SK-N-SH (cell line): ENCODE measurements around the gene EPM2A. TPM values are rescaled to one million over a fixed set of nuclear protein-coding genes. Genes with fewer than 3 reads are reported as not detected.
A peak's percentile ranks its signal among the peaks of the same experiment; 100 is the strongest.

Experiments
- CTCF ChIA-PET: fragments of 300-600, 350-600 bp; formaldehyde crosslinking; extraction: SDS; loops from one replicate; lab custom pipeline; 2021; lab: Yijun Ruan, JAX
- POLR2A ChIA-PET: fragments of 350-600 bp; sonication (Branson Sonifier 250); formaldehyde crosslinking; extraction: SDS; loops from one replicate; lab custom pipeline; 2020; ENCODE audit warnings: antibody characterized with exemption, inconsistent platforms; lab: Yijun Ruan, JAX
- DNase-seq: peaks from one replicate; pipeline ENCODE4 v3.0.0; 2012
- H2AFZ ChIP-seq: fragments of 200-600 bp; sonication (generic); 2 replicates; pipeline ENCODE4 v1.8.1; 2016; ENCODE audit warnings: antibody characterized with exemption, mild to moderate bottlenecking, low read depth
- H3F3A ChIP-seq: fragments of 200-600 bp; sonication (generic); replicated peaks from 2 replicates; pipeline ENCODE3; 2016; ENCODE audit warnings: antibody characterized with exemption, mild to moderate bottlenecking; ENCODE audit not compliant: insufficient read depth
- H3K27ac ChIP-seq, 2 experiments: fragments of 200-500 bp in 1 of 2; fragments of 200-600 bp in 1 of 2; sonication (Bioruptor generic) in 1 of 2; sonication (generic), shearing (Covaris generic) in 1 of 2; 2 replicates each; pipeline versions ENCODE4 v1.5.1 to v1.6.1; 2014 to 2016; ENCODE audit warnings: low read depth in 2 of 2, inconsistent platforms in 1 of 2, low read length in 1 of 2, mild to moderate bottlenecking in 1 of 2, mixed read lengths in 1 of 2
- H3K27me3 ChIP-seq: fragments of 200-600 bp; sonication (generic), shearing (Covaris generic); 2 replicates; pipeline ENCODE4 v1.6.1; 2016; ENCODE audit warnings: mixed run types; ENCODE audit not compliant: insufficient read depth
- H3K36me3 ChIP-seq, 2 experiments: fragments of 200-500 bp in 1 of 2; fragments of 200-600 bp in 1 of 2; sonication (Bioruptor generic) in 1 of 2; sonication (generic) in 1 of 2; replicated peaks in 1 of 2; 2 replicates each; pipeline versions ENCODE3 to v1.5.1; 2014 to 2016; ENCODE audit warnings: low read length in 1 of 2, mild to moderate bottlenecking in 1 of 2; ENCODE audit not compliant: insufficient read depth in 2 of 2, control insufficient read depth in 1 of 2
- H3K4me1 ChIP-seq, 2 experiments: fragments of 200-500 bp in 1 of 2; fragments of 200-600 bp in 1 of 2; sonication (Bioruptor generic) in 1 of 2; sonication (generic), shearing (Covaris generic) in 1 of 2; 2 replicates each; pipeline versions ENCODE4 v1.5.1 to v1.6.1; 2014 to 2016; ENCODE audit warnings: low read depth in 1 of 2, low read length in 1 of 2, mixed run types in 1 of 2; ENCODE audit not compliant: insufficient read depth in 2 of 2, control insufficient read depth in 1 of 2
- H3K4me2 ChIP-seq: fragments of 200-600 bp; sonication (generic), shearing (Covaris generic); 2 replicates; pipeline ENCODE4 v1.6.1; 2017; ENCODE audit warnings: mixed run types
- H3K4me3 ChIP-seq, 2 experiments: fragments of 200-500 bp in 1 of 2; fragments of 200-600 bp in 1 of 2; sonication (Bioruptor generic) in 1 of 2; sonication (generic), shearing (Covaris generic) in 1 of 2; 2 replicates each; pipeline versions ENCODE4 v1.5.1 to v1.8.1; 2014 to 2016; ENCODE audit warnings: low read depth in 2 of 2, inconsistent platforms in 1 of 2, low read length in 1 of 2, mild to moderate bottlenecking in 1 of 2, mixed read lengths in 1 of 2, moderate library complexity in 1 of 2
- H3K79me2 ChIP-seq: fragments of 200-600 bp; sonication (generic); 2 replicates; pipeline ENCODE4 v1.8.1; 2017; ENCODE audit warnings: mild to moderate bottlenecking; ENCODE audit not compliant: insufficient read depth
- H3K9ac ChIP-seq: fragments of 200-600 bp; sonication (generic); 2 replicates; pipeline ENCODE4 v1.6.1; 2017; ENCODE audit warnings: mixed run types
- H3K9me2 ChIP-seq: fragments of 200-600 bp; sonication (generic); 2 replicates; pipeline ENCODE4 v1.6.1; 2017; ENCODE audit warnings: mixed run types
- H3K9me3 ChIP-seq: fragments of 200-600 bp; sonication (generic); 2 replicates; pipeline ENCODE4 v1.6.1; 2017; ENCODE audit warnings: mixed run types, mild to moderate bottlenecking, moderate library complexity
- H4K20me1 ChIP-seq: fragments of 200-600 bp; sonication (generic); 2 replicates; pipeline ENCODE4 v1.6.1; 2017; ENCODE audit warnings: mild to moderate bottlenecking, mixed run types; ENCODE audit not compliant: insufficient read depth
- CHD2 ChIP-seq: fragments of 150-350 bp; IDR thresholded peaks from 2 replicates; pipeline ENCODE4 v1.6.1; 2018; ENCODE audit warnings: low read length; ENCODE audit not compliant: partially characterized antibody
- EZH2phosphoT487 ChIP-seq: fragments of 200-600 bp; sonication (generic); IDR thresholded peaks from 2 replicates; pipeline ENCODE4 v1.6.1; 2017; ENCODE audit warnings: low read depth, mixed run types, mild to moderate bottlenecking, antibody characterized with exemption, moderate library complexity, borderline replicate concordance
- FOXJ3 ChIP-seq: sonication (generic); formaldehyde crosslinking; IDR thresholded peaks from 2 replicates; pipeline ENCODE4 v1.5.1; 2020; ENCODE audit warnings: mild to moderate bottlenecking, missing genetic modification reagents
- FOXM1 ChIP-seq: IDR thresholded peaks from 2 replicates; pipeline ENCODE4 v1.4.0; 2012; ENCODE audit warnings: low read depth, mild to moderate bottlenecking
- GATA2 ChIP-seq: sonication (generic); formaldehyde crosslinking; IDR thresholded peaks from 2 replicates; pipeline ENCODE4 v1.5.0; 2020; ENCODE audit warnings: mild to moderate bottlenecking, missing genetic modification reagents
- MEF2A ChIP-seq: IDR thresholded peaks from 2 replicates; pipeline ENCODE4 v1.4.0; 2012; ENCODE audit warnings: low read depth, borderline replicate concordance
- MXI1 ChIP-seq: IDR thresholded peaks from 2 replicates; pipeline ENCODE4 v1.6.1; 2012; ENCODE audit warnings: mild to moderate bottlenecking, low read depth, low read length, improper control_type of control experiment
- NRF1 ChIP-seq: IDR thresholded peaks from 2 replicates; pipeline ENCODE4 v1.6.1; 2012; ENCODE audit warnings: low read depth, mild to moderate bottlenecking, low read length
- POLR2AphosphoS5 ChIP-seq: IDR thresholded peaks from 2 replicates; pipeline ENCODE4 v1.6.1; 2012; ENCODE audit warnings: low read depth, low read length
- RAD21 ChIP-seq: IDR thresholded peaks from 2 replicates; pipeline ENCODE4 v1.6.1; 2012; ENCODE audit warnings: mild to moderate bottlenecking, low read length
- RCOR1 ChIP-seq: fragments of 150-350 bp; IDR thresholded peaks from 2 replicates; pipeline ENCODE4 v1.6.1; 2017; ENCODE audit warnings: antibody characterized with exemption, low read length
- RFX5 ChIP-seq: IDR thresholded peaks from 2 replicates; pipeline ENCODE4 v1.6.1; 2012; ENCODE audit warnings: mild to moderate bottlenecking, improper control_type of control experiment, low read length
- RXRA ChIP-seq: IDR thresholded peaks from 2 replicates; pipeline ENCODE4 v1.4.0; 2012; ENCODE audit warnings: low read depth, mild to moderate bottlenecking, borderline replicate concordance
- YY1 ChIP-seq: IDR thresholded peaks from 2 replicates; pipeline ENCODE4 v1.4.0; 2012; ENCODE audit warnings: low read depth, mild to moderate bottlenecking
- WGBS: methylation state at CpG from one replicate; pipeline ENCODE4 v1.1.6; 2017; ENCODE audit warnings: low lambda C conversion rate; 5-methylcytosine and 5-hydroxymethylcytosine counted together
- polyA plus RNA-seq, 3 experiments: library from polyadenylated mRNA; depleted of rRNA; stranded (reverse); fragments of >200 nt; gene quantifications; 2 replicates each; pipeline ENCODE4 v1.2.3, GENCODE V29; 2012
- TF ChIP-seq, protein P1 (sequence below): fragments of 150-350 bp; IDR thresholded peaks from 2 replicates; pipeline ENCODE4 v1.6.1; 2017; ENCODE audit warnings: antibody characterized with exemption, low read length, low read depth, borderline replicate concordance
- TF ChIP-seq, protein P2 (sequence below): fragments of 200-600 bp; sonication (generic); IDR thresholded peaks from 2 replicates; pipeline ENCODE4 v1.6.1; 2017; ENCODE audit warnings: antibody characterized with exemption, mild to moderate bottlenecking, moderate library complexity

The EPM2A gene
- polyA plus RNA-seq, 1 of the 3 experiments (the other 2 are of a cell fraction), result 2.7 TPM

DNA sequence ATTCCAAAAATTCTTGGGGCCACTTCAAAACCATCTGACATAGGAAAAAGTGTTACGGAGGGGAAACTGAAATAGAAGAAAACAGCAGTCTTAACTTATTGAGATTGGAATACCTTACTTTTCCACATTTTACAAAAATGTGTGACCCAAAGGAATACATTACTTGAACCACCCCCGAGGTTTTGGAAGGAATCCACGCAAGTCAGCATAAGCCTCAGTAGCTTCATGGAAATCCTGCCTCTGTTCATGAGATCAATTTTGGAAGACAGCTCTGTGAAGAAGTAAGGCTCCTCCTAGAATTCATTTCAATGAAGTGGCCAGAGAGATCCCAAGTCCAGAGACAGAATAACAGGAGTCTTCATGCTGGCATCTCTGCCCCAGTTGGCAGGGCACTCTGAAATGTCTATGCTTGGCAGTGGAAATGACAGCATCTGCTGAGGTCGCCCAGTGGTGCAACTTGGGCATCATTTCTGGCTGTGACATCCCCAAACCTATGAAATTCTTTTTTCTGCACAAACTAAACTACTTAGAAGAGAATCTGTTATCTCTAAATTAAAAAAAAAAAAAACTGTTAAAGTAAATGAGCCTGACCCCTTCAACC, 132.5 kb downstream of the EPM2A start:
- no peaks in the 10 kb centered on the region for H3K9me2 ChIP-seq
- ChIA-PET CTCF (interaction anchor here (0.6 to 2.5 kb wide), 2 partner anchors 30 to 285 kb away, joined by 3 to 14 read pairs; no protein-coding TSS in a partner anchor), POLR2A (no interaction called here)
- no peak overlapping the region for H2AFZ ChIP-seq
- peak; percentile 34 for DNase-seq
- no peaks in the 10 kb centered on the region for H3F3A ChIP-seq
- H3K79me2 ChIP-seq, result no peaks in the 10 kb centered on the region
- H3K27me3 ChIP-seq, result no peaks in the 10 kb centered on the region
- WGBS, result 41% methylated on average over 4 of the region's 4 CpGs
- no peak overlapping the region for H3K4me2 ChIP-seq
- H3K4me1 ChIP-seq, result peaks cover 0 to 9% of the 10 kb centered on the region in 2 experiments; a peak in 2 of 4 replicates
- H3K9me3 ChIP-seq, result no peaks in the 10 kb centered on the region
- H3K4me3 ChIP-seq, result no peak overlapping the region
- no peaks in the 10 kb centered on the region for H4K20me1 ChIP-seq
- H3K9ac ChIP-seq, result no peak overlapping the region
- H3K27ac ChIP-seq, result peak overlapping the region in 1 of 2 experiments; percentile 91; a peak in 2 of 4 replicates
- H3K36me3 ChIP-seq, result no peaks in the 10 kb centered on the region
- TF ChIP-seq RAD21 (peak; percentile 48), RCOR1 (no peak)

DNA sequence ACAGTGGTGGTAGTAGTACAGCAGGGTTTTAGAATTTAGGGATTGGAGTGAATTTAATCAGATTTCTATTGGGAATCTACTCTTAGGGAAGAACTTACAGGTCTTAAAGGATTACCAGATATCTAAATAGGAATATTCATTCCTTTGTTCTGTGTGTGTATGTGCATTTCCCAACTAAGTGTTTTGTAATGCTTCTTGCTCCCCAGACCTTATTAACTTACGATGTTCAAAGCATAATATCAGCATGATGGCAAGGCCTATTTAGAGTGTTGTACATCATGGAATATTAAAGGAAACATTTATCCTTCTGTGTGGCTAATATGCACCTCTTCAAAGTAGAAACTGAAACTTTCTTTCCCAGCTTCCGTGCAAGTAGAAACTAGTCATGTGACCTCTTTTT, 133.9 kb downstream of the EPM2A start:
- Histone ChIP-seq H3K79me2 (no peaks in the 10 kb centered on the region), H3K4me1 (peaks cover 0 to 9% of the 10 kb centered on the region in 2 experiments; a peak in 2 of 4 replicates), H3K4me2 (no peak overlapping the region), H3F3A (no peaks in the 10 kb centered on the region), H3K9ac (no peak overlapping the region), H4K20me1 (no peaks in the 10 kb centered on the region), H3K36me3 (no peaks in the 10 kb centered on the region), H3K27ac (no peak overlapping the region), H3K27me3 (no peaks in the 10 kb centered on the region)
- 82% methylated on average over 2 of the region's 2 CpGs for WGBS
- CTCF ChIA-PET, result interaction anchor here (0.9 kb wide), 1 partner anchor 32 kb away, joined by 3 read pairs; no protein-coding TSS in a partner anchor
- DNase-seq, result no peak
- TF ChIP-seq EZH2phosphoT487 (no peak), NRF1 (no peak), RXRA (no peak), GATA2 (no peak), FOXM1 (no peak), YY1 (no peak), MXI1 (no peak), POLR2AphosphoS5 (no peak), CHD2 (no peak), MEF2A (no peak), RFX5 (no peak), FOXJ3 (CRISPR knock-in tag) (no peak)
- TF ChIP-seq, protein P1, sequence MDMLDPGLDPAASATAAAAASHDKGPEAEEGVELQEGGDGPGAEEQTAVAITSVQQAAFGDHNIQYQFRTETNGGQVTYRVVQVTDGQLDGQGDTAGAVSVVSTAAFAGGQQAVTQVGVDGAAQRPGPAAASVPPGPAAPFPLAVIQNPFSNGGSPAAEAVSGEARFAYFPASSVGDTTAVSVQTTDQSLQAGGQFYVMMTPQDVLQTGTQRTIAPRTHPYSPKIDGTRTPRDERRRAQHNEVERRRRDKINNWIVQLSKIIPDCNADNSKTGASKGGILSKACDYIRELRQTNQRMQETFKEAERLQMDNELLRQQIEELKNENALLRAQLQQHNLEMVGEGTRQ, result no peak
- TF ChIP-seq, protein P2, sequence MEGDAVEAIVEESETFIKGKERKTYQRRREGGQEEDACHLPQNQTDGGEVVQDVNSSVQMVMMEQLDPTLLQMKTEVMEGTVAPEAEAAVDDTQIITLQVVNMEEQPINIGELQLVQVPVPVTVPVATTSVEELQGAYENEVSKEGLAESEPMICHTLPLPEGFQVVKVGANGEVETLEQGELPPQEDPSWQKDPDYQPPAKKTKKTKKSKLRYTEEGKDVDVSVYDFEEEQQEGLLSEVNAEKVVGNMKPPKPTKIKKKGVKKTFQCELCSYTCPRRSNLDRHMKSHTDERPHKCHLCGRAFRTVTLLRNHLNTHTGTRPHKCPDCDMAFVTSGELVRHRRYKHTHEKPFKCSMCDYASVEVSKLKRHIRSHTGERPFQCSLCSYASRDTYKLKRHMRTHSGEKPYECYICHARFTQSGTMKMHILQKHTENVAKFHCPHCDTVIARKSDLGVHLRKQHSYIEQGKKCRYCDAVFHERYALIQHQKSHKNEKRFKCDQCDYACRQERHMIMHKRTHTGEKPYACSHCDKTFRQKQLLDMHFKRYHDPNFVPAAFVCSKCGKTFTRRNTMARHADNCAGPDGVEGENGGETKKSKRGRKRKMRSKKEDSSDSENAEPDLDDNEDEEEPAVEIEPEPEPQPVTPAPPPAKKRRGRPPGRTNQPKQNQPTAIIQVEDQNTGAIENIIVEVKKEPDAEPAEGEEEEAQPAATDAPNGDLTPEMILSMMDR, result no peak
- TF ChIP-seq, all 33 proteins: peak for 0
- H3K9me3 ChIP-seq, result no peaks in the 10 kb centered on the region
- no peak overlapping the region for H2AFZ ChIP-seq
- POLR2A ChIA-PET, result no interaction called here
- no peaks in the 10 kb centered on the region for H3K9me2 ChIP-seq
- no peak overlapping the region for H3K4me3 ChIP-seq
